ENCODE results near the gene RIOK2.

- TF ChIP-seq ZNF423 (tag by site-specific recombination; IDR thresholded peaks at IDR 0.05) (no peak), CTCF (tag by site-specific recombination; IDR thresholded peaks at IDR 0.05) (no peak), KLF1 (tag by site-specific recombination; IDR thresholded peaks at IDR 0.05) (no peak), ZNF513 (tag by site-specific recombination; IDR thresholded peaks at IDR 0.05) (no peak)
Observed at GRCh38 chr5:97163790-97164285, 19.2 kb downstream of the RIOK2 start.

Measured in HEK293 (cell line).